Activated naive CD8-positive, alpha-beta T cell treated with anti-CD3 and anti-CD28 coated beads for 36 hours (primary cell): ENCODE data around the gene EOGT. TPM values are rescaled to one million over a fixed set of nuclear protein-coding genes. Genes with fewer than 3 reads are reported as not detected.
A peak's percentile ranks its signal among the peaks of the same experiment; 100 is the strongest.

Experiments used
- DNase-seq: peaks from one replicate; pipeline ENCODE4 v3.0.0; 2021
- H3K27ac Mint-ChIP-seq: one replicate; pipeline ENCODE4 v1.8.0; 2022; ENCODE audit warnings: mild to moderate bottlenecking, moderate library complexity, mixed read lengths
- H3K27me3 Mint-ChIP-seq: one replicate; pipeline ENCODE4 v1.8.0; 2022; ENCODE audit warnings: mild to moderate bottlenecking, mixed read lengths
- H3K36me3 Mint-ChIP-seq: one replicate; pipeline ENCODE4 v1.8.0; 2021; ENCODE audit warnings: mild to moderate bottlenecking, mixed read lengths
- H3K4me1 Mint-ChIP-seq: one replicate; pipeline ENCODE4 v1.8.0; 2021; ENCODE audit warnings: mixed read lengths
- H3K4me3 Mint-ChIP-seq: one replicate; pipeline ENCODE4 v1.8.0; 2022; ENCODE audit warnings: mild to moderate bottlenecking, moderate library complexity, mixed read lengths
- H3K9me3 Mint-ChIP-seq: one replicate; pipeline ENCODE4 v1.8.0; 2022; ENCODE audit warnings: mixed read lengths
- total RNA-seq, 2 experiments: library from RNA; stranded (reverse); gene quantifications; one replicate each; pipeline ENCODE4 v1.2.3, GENCODE V29; 2021

The EOGT gene
- total RNA-seq, 2 experiments from 2014 or later, result 10.8 to 14.1 TPM

DNA sequence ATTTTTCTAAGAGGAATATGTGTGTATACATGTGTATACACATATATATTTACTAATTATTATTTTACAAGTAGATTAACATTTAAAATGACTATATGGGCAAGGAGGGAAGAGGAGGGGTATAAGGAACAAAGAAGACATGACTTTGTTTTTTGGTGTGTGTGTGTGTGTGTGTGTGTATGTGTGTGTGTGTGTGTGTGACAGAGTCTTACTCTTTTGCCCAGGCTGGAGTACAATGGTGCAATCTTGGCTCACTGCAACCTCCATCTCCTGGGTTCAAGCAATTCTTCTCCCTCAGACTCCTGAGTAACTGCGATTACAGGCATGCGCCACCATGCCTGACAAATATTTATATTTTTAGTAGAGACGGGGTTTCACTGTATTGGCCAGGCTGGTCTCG, 2.6 kb upstream of the EOGT start:
- no peak overlapping the region for H3K4me3 Mint-ChIP-seq
- no peak for DNase-seq
- peaks cover 22% of the 10 kb centered on the region for H3K36me3 Mint-ChIP-seq
- no peaks in the 10 kb centered on the region for H3K9me3 Mint-ChIP-seq
- peaks cover 30% of the 10 kb centered on the region for H3K4me1 Mint-ChIP-seq
- H3K27ac Mint-ChIP-seq, result no peak overlapping the region
- H3K27me3 Mint-ChIP-seq, result no peaks in the 10 kb centered on the region

GRCh38 chr3:69014022-69014580, 617 bp upstream of the EOGT start:
- Mint-ChIP-seq H3K4me1 (peaks cover 28% of the 10 kb centered on the region), H3K36me3 (peaks cover 22% of the 10 kb centered on the region), H3K4me3 (peak overlapping the region; percentile 83), H3K9me3 (no peaks in the 10 kb centered on the region), H3K27me3 (no peaks in the 10 kb centered on the region), H3K27ac (peak overlapping the region; percentile 72)
- no peak for DNase-seq

- peak overlapping the region; percentile 80 for H3K4me3 Mint-ChIP-seq
- no peaks in the 10 kb centered on the region for H3K27me3 Mint-ChIP-seq
- H3K36me3 Mint-ChIP-seq, result peaks cover 25% of the 10 kb centered on the region
- no peaks in the 10 kb centered on the region for H3K9me3 Mint-ChIP-seq
- no peak for DNase-seq
- H3K27ac Mint-ChIP-seq, result peak overlapping the region; percentile 74
- peaks cover 29% of the 10 kb centered on the region for H3K4me1 Mint-ChIP-seq
Measured at GRCh38 chr3:69012800-69013252, 658 bp downstream of the EOGT start.

DNA sequence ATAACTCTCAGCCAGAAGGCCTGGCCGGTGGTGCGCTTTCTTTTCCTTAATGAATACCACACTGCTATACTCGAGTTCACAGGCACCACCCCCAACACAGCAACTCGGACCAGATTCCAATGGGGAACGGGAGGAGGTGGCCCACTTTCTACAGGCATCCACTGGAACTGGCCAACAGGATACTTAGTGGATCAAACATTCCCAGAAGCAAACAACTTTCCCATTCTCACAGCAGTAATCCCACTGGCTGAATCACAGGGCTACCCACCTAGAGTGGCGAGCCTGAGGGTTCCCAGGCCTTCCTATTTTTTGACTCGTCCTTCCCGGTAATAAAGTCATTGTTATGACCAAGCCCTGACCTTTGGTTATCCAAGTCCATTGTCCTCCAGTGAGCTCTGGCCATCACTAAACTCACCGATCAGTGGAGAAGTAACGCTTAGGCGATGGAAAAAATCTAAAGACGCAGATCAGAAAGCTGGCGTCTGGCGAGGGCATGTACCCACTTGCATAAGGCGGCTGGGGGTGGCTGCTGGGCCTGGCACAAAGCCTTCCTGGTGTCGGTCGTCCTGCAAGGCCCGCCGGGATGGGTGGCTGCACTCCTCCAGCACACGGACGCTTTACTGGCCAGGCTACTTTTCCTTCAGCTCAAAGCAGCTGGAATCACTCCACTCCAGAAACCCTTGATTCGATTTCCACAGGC, 1.2 kb downstream of the EOGT start:
- Mint-ChIP-seq H3K9me3 (no peaks in the 10 kb centered on the region), H3K36me3 (peaks cover 20% of the 10 kb centered on the region), H3K4me1 (peaks cover 29% of the 10 kb centered on the region), H3K27ac (peak overlapping the region; percentile 74), H3K27me3 (no peaks in the 10 kb centered on the region), H3K4me3 (peak overlapping the region; percentile 80)
- DNase-seq, result no peak

- DNase-seq, result no peak
- Mint-ChIP-seq H3K27me3 (no peaks in the 10 kb centered on the region), H3K4me1 (peaks cover 26% of the 10 kb centered on the region), H3K36me3 (peaks cover 14% of the 10 kb centered on the region), H3K27ac (no peak overlapping the region), H3K9me3 (no peaks in the 10 kb centered on the region), H3K4me3 (peak overlapping the region; percentile 20)
Measured at GRCh38 chr3:69011096-69011730, 2.3 kb downstream of the EOGT start.

GRCh38 chr3:69009559-69010410, 3.7 kb downstream of the EOGT start:
- Mint-ChIP-seq H3K27me3 (no peaks in the 10 kb centered on the region), H3K4me1 (peaks cover 17% of the 10 kb centered on the region), H3K27ac (no peak overlapping the region)

GRCh38 chr3:69008980-69009379, 4.5 kb downstream of the EOGT start:
- Mint-ChIP-seq H3K36me3 (peaks cover 8% of the 10 kb centered on the region), H3K27ac (no peak overlapping the region), H3K27me3 (no peaks in the 10 kb centered on the region), H3K9me3 (no peaks in the 10 kb centered on the region), H3K4me3 (no peak overlapping the region), H3K4me1 (peaks cover 12% of the 10 kb centered on the region)
- DNase-seq, result no peak

More at GRCh38 chr3:69009559-69010410, 3.7 kb downstream of the EOGT start:
- Mint-ChIP-seq H3K9me3 (no peaks in the 10 kb centered on the region), H3K36me3 (peaks cover 7% of the 10 kb centered on the region), H3K4me3 (no peak overlapping the region)
- DNase-seq, result no peak

DNA sequence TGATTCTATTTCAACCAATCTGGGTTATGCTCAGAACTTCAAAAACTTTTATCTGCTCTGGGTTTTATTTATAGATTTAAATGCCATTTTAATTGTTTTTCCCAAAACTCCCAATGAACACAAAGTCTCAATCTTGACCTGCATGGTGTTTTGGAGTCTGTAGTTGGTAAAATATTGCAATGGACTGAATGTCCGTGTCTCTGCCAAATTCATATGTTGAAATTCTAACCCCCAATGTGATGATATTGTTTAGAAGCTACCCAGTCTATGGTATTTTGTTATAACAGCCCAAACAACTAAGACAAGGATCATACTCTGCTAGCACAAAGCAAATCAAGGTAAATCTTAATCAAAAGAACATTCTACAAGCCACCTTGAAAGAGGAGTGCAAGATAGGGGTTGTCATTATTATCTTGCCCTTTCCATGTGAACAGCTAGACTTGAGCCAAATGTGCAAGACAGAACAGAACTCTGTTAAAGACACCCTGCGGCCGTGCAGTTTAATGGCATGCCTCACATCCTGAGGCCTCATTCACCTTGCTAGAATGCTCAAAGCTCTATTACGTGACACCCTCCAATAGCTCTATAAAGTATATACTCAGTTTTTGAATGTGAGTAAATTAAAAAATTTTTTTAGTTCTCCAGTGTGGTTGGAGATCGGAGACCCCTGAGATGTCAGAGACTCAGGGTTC, 7.5 kb downstream of the EOGT start:
- Mint-ChIP-seq H3K9me3 (no peaks in the 10 kb centered on the region), H3K36me3 (peaks cover 22% of the 10 kb centered on the region), H3K4me3 (no peak overlapping the region), H3K4me1 (peaks cover 2% of the 10 kb centered on the region), H3K27me3 (no peaks in the 10 kb centered on the region), H3K27ac (no peak overlapping the region)
- no peak for DNase-seq

GRCh38 chr3:69005071-69005790, 8.3 kb downstream of the EOGT start:
- no peak overlapping the region for H3K27ac Mint-ChIP-seq
- no peak for DNase-seq
- H3K4me1 Mint-ChIP-seq, result peaks cover 2% of the 10 kb centered on the region
- H3K9me3 Mint-ChIP-seq, result no peaks in the 10 kb centered on the region
- no peak overlapping the region for H3K4me3 Mint-ChIP-seq
- H3K36me3 Mint-ChIP-seq, result peaks cover 22% of the 10 kb centered on the region
- H3K27me3 Mint-ChIP-seq, result no peaks in the 10 kb centered on the region

- no peak for DNase-seq
- Mint-ChIP-seq H3K4me1 (peaks cover 2% of the 10 kb centered on the region), H3K36me3 (peaks cover 22% of the 10 kb centered on the region), H3K27ac (no peak overlapping the region), H3K4me3 (no peak overlapping the region), H3K27me3 (no peaks in the 10 kb centered on the region), H3K9me3 (no peaks in the 10 kb centered on the region)
Measured at GRCh38 chr3:69004138-69004537, 9.3 kb downstream of the EOGT start.

DNA sequence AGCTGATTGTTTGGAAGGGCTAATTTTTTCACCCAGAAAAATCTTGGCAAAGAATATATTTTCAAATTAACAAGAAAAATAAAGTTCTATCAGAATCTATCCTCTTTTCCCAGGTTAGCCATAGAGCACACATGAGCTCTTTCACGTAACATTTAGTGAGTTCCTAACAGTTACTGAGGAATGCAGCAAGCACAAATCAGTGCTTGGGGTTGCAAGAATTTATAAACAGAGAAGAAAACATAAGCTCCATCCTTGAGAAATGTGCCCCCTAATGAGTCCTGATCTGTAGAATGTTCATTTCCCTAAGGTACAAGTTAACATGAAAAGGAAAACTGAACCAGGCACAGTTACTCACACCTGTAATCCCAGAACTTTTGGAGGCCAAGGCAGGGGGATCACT, 13.9 kb downstream of the EOGT start:
- H3K4me1 Mint-ChIP-seq, result no peaks in the 10 kb centered on the region
- no peaks in the 10 kb centered on the region for H3K27me3 Mint-ChIP-seq
- peaks cover 36% of the 10 kb centered on the region for H3K36me3 Mint-ChIP-seq
- no peak for DNase-seq
- no peak overlapping the region for H3K4me3 Mint-ChIP-seq
- H3K9me3 Mint-ChIP-seq, result no peaks in the 10 kb centered on the region
- no peak overlapping the region for H3K27ac Mint-ChIP-seq

- Mint-ChIP-seq H3K4me3 (no peak overlapping the region), H3K36me3 (peaks cover 37% of the 10 kb centered on the region), H3K27ac (no peak overlapping the region), H3K9me3 (no peaks in the 10 kb centered on the region), H3K27me3 (no peaks in the 10 kb centered on the region), H3K4me1 (no peaks in the 10 kb centered on the region)
- no peak for DNase-seq
Measured at GRCh38 chr3:68999158-68999557, 14.3 kb downstream of the EOGT start.

DNA sequence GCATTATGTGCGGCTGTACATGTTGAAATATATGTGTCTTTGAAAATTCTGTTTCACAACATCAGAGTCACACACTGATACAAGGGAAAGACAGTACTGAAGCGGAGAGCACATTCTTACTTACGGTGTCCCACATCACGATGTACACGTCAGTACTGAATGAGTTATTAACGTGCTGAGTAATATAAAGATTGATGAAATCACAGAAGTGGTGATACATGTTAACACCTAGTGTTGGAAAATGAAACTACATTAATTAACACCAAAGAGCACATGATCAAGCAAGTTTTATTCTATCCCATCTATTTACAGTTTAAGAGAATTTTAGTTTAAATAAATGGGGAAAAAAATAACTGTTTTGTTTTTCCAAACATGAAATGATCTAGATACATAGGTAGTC, 15.6 kb downstream of the EOGT start:
- Mint-ChIP-seq H3K27me3 (no peaks in the 10 kb centered on the region), H3K36me3 (peaks cover 41% of the 10 kb centered on the region)

GRCh38 chr3:68996356-68996995, 17.0 kb downstream of the EOGT start:
- no peak for DNase-seq
- Mint-ChIP-seq H3K27me3 (no peaks in the 10 kb centered on the region), H3K4me1 (no peaks in the 10 kb centered on the region), H3K4me3 (no peak overlapping the region), H3K27ac (no peak overlapping the region), H3K9me3 (no peaks in the 10 kb centered on the region), H3K36me3 (peaks cover 46% of the 10 kb centered on the region)

More for the DNA sequence above, 15.6 kb downstream of the EOGT start:
- no peaks in the 10 kb centered on the region for H3K9me3 Mint-ChIP-seq
- no peak for DNase-seq
- no peak overlapping the region for H3K27ac Mint-ChIP-seq
- H3K4me3 Mint-ChIP-seq, result no peak overlapping the region
- no peaks in the 10 kb centered on the region for H3K4me1 Mint-ChIP-seq
